GM13976 (cell line): ENCODE results near the gene RSPO4.

Experiments
- DNase-seq: peaks from one replicate; pipeline ENCODE4 v3.0.0; 2012; ENCODE audit warnings: low spot score
- CTCF ChIP-seq: IDR thresholded peaks from 2 replicates; pipeline ENCODE4 v1.5.1; 2012; ENCODE audit warnings: borderline replicate concordance, mild to moderate bottlenecking; ENCODE audit not compliant: insufficient read depth; ENCODE audit errors: extremely low read depth, missing control alignments, control extremely low read depth
- in situ Hi-C: fragments of 300-500 bp; cut with MboI; formaldehyde crosslinking; loops from one replicate; pipeline ENCODE4 v1.12.0; 2022; ENCODE audit warnings: low sequenced_read_pairs, mixed read lengths, inconsistent platforms; ENCODE audit not compliant: unreplicated experiment

Gene RSPO4

DNA sequence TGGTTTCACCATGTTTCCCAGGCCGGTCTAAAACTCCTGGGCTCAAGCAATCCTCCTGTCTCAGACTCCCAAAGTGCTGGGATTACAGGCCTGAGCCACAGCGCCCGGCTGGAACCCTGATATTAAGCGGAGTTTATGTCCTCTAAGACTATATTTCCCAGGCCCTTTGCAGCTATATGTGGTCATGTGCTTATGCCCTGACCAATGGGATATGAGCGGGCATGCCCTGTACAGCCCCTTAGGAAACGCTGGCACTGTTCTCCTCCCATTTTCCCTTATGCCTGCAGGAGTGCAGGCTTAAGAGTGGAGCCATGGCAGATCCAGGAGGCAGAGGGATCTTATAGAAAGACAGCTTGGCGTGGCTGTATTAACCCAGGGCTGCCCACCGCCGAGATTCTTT, 29.9 kb downstream of the RSPO4 start:
- in situ Hi-C loops: no loop called here
- no peak for DNase-seq
- no peak for TF ChIP-seq CTCF

DNA sequence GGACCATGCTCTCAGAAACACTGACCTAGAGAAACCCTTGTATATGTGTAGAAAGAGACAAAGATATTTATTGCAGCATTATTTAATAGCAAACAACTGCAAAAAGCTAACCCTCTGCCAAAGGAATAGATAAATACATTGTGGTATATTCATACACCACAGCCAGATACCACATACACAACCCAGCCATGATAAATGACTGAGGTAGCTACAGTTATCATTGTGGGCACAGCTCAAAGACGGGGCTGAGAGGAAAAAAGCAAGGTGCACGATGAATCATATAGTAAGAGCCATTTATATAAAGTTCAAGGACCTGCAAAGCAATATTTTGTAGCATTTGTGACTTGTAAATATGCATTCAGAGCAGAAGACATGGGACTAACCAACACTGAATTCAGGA, 30.8 kb downstream of the RSPO4 start:
- in situ Hi-C loops: no loop called here
- DNase-seq: no peak
- no peak for TF ChIP-seq CTCF

- in situ Hi-C loops: no loop called here
- TF ChIP-seq CTCF: no peak
- no peak for DNase-seq
Measured at GRCh38 chr20:969868-970267, 32.2 kb downstream of the RSPO4 start.

GRCh38 chr20:967796-968742, 34.0 kb downstream of the RSPO4 start:
- in situ Hi-C loops: no loop called here
- TF ChIP-seq CTCF: no peak
- no peak for DNase-seq

DNA sequence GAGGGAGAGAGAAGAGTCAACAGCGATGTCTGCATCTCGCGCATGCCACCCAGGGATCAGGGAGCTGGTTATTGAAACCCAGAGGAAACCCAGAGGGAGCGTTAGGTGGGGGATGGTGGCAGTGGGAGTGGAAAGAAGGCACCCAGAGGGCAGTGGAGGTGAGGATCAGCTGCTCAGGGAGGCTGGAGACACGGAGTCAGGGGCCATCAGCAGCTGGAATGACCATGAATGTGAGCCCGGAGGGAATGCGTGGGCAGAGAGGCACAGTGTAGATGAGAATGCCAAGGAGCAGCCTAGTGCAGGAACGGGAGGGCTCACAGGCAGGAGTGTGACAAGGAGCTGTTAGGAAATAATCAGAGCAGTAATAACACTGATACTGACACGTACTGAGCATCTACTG, 36.2 kb downstream of the RSPO4 start:
- DNase-seq: no peak
- no peak for TF ChIP-seq CTCF
- in situ Hi-C loops: no loop called here

DNA sequence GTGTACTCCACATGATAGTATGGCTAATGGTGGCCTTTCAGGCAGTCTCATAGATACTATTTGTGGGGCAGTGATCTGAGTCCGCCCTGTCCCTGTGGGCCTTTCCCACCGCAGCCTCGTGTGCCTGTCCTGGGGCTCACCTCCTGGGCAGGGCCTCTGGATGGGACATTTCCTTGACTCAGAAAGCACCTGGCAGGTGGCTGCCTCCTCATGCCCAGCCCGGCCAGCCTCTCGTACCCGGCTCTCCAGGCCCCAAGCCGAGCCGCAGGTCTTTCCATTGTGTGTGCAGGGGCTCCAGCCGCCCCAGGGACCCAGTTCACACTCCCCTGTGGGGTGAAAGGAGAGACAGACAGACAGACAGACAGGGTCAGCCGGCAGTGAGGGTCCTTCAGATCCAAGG, 38.3 kb downstream of the RSPO4 start:
- no peak for TF ChIP-seq CTCF
- DNase-seq: no peak
- in situ Hi-C loops: no loop called here
